CD4-positive, alpha-beta T cell treated with Interleukin-4 for 4 hours (primary cell): ENCODE results near the gene CNNM3.
"Not testable (repeated sequence)": the region's sequence is repeated elsewhere in the genome, so short reads cannot be mapped to it uniquely, and the experiment has no call there.

ENCODE experiments used
- DNase-seq: peaks from one replicate; pipeline ENCODE4 v3.0.0-alpha.2; 2020

Gene CNNM3

DNA sequence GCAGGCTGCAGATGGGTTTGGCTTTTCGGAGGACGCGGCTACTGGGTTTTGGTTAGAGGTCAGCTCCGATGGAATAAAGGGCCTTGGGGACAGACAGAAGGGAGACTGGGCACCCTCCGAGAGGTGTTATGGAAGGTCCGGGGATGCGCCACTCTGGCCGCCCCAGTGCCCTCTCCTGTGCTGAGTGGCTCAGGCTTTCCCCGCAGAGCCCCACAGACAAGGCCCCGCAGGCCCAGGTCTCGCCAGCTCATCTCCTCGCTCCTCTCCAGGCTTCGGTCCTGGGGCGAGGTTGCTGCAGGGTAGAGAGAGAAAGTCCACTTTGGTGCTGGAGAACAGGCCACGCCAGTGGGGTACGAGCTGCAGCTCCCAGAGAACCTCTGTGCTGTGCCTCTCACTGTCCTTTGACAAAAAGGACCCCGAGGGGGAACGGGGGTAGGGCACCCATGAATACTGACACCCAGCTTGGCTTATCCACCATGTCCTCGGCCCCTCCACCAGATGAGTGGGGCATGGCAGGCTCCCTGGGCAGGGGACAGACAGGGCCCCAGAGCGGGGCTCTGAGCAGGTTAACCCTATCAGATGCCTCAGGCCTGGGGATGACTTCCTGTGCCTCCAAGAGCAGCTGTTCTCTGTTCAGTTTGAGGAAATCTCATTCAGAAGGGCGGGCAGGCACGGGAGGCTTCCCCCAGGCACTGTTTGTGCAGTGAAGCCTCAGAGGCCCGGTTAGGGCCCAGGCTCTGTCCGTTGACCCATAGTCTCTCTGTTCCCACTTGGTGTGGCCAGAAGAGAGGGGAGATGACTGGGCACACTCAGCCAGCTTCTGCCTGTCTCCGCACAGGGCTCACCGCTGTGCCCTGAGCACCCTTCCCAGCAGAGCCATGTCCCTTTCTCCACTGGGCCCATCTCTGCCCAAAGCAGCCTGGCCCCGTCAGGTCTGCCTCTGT lies 15.7 kb upstream of the CNNM3 start:
- DNase-seq = no peak

DNA sequence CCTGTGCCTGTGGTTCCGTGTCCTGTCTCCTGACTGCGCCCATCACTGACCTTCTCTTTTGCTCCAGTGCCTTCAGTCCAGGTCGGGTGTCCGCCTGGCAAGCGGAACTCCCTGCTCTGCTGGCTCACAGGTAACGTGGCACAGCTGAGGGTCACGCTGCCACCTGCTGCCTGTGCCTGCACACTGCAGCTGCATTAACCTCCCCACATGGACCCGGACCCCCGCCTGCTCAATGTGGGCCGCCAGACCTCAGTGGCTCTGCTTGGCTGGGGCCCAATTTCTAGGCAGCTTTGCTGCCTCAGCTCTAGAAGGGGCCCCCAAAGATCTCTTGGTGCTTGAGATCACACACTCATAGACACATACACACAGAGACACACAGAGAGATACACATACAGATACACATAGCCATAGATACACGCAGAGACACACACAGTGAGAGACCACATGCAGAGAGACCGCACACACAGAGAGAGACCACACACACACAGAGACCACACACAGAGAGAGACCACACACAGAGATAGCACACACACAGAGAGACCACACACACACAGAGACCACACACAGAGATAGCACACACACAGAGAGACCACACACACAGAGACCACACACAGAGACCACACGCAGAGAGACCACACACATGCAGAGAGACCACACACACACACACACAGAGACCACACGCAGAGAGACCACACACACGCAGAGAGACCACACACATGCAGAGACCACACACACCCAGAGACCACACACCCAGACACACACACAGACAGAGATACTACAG lies 14.9 kb upstream of the CNNM3 start:
- peak; percentile 64 for DNase-seq

DNA sequence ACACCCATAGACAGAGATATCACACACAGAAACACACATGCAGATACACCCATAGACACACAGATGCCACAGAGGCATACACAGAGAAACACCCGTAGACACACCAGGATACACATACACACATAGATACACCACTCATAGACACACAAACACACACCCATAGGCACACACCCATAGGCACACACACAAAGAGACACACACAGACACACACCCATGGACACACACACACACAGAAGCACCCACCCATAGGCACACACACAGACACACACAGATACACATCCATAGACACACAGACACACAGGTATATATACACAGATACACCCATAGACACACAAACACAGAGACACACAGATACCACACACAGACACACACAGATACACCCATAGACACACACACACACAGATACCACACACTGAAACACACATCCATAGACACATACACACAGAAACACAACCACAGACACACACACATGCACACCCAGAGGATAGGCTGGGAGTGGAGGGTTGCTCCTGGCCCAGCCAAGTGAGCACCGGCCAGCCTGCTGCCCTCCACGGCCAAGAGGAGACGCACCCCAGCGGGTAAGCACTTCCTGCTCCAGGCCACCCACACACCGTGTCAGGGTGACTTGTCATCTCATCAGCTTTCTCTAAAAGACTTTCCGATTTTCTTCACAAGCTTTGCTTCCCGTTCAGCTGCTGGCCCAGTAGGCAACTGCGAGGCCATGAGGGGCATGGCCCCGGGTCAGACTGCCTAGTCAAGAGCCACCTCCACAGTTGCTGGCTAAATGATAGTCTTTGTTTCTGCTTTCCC lies 14.1 kb upstream of the CNNM3 start:
- DNase-seq = peak; percentile 24

DNA sequence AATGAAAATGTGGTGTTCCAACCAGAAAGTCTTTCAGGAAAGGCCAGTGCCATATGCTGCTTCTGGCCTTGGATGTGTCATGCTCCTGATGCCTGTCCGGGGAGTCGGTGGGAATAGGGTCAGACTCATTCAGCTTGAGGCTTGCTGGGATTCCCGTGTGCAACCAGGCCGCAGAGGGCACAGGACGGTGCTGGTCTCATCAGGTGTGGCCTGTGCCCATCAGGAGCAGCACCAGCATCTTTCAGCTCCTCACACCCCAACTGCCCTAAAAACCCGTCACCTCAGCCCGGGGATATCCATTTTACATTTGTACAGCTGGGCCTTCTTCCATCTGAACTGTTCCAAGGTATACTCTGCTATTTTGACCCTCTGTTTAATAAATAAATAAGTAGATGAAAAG lies 13.3 kb upstream of the CNNM3 start:
- no peak for DNase-seq

DNA sequence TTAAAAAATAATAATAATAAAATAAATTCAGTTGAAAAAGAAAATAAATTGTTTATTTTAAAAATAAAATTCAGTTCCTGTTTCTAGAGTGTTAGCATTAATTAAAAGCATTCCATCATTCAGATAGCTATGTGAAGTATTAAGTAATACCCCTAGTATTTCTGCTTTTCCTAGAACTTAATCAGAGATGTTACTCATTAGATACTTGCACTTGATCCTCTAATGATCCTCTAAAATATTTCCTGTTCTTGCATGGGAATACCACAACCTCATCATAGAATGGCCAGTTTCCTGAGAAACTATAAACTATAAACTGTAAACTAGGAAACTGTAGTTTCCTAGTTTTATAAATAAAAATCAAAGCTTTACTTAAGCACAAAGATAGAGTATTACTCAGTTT lies 11.1 kb upstream of the CNNM3 start:
- DNase-seq = no peak

DNA sequence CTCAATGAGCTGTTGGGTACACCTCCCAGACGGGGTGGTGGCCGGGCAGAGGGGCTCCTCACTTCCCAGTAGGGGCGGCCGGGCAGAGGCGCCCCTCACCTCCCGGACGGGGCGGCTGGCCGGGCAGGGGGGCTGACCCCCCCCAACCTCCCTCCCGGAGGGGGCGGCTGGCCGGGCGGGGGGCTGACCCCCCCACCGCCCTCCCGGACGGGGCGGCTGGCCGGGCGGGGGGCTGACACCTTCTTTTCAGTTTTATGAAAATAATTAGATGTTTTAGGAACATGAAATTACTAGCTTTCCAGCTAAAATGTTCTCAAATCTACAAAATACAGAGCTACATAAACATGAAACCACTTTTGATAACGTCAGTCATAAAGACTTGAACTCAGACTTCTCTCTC lies 10.1 kb upstream of the CNNM3 start:
- not testable (repeated sequence) for DNase-seq

DNA sequence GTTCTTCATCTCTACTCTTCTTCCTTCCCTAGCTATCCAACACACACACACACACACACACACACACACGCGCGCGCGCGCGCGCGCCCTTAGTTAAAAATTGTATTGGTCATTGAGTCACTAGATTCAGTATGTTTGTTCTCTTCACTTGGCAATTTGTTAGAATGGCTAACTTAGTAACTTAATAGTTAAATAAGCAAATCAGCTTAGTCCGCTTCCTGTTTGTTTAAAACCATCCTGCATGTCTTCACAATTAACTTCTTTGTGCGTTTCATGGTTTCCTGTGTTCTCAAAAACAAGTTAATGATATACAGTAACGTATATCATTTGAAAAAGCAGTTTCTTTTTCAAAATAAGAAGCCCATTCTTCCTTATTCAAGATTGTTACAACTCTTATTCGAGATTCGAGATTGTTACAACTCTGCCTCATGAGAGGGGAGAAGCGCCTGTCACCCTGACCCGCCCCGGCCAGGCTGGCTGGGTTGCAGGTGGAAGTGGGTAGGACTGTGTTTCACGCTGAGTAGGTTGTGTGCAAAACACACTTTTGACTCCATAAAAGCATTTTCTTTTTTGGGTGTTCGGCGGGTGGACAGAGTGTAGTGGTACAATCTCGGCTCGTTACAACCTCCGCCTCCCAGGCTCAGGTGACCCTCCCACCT lies 9.5 kb upstream of the CNNM3 start:
- peak; percentile 42 for DNase-seq

DNA sequence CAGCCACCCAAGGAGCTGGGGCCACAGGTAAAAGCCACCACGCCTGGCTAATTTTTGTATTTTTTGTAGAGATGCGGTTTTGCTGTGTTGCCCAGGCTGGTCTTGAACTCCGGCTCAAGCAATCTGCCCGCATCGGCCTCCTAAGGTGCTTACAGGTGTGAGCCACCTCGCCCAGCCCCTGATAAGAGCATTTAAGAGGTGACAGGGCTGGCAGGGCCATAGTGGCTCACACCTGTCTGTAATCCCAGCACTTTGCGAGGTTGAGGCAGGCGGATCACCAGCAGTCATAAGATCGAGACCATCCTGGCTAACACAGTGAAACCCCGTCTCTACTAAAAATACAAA lies 9.0 kb upstream of the CNNM3 start:
- DNase-seq = no peak

DNA sequence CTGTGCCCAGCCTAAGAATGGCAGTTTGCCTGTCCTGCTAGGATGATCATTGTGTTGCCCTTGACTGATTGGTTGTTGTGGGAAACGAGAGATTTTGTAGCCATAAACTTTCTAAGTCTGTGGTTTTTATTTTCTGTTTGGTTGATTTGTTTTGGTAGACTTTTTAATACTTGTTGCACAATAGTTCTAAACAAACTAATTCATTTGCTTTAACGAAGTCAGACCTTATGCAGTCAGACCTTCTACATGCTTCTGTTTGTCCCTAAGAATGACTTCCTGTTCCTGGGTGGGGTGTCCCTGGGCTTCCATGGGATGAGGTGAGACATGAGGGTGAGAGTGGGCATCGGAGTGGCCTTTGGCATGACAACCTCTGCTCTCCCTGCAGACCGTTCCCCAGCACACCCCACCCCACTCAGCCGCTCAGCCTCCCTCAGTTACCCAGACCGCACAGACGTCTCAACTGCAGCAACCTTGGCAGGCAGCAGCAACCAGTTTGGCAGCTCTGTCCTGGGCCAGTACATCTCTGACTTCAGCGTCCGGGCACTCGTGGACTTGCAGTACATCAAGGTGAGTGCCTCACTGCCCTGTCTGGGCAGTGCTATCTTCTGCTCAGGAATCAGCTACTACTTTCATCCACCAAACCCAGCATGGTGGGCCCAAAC lies 7.8 kb upstream of the CNNM3 start:
- no peak for DNase-seq

DNA sequence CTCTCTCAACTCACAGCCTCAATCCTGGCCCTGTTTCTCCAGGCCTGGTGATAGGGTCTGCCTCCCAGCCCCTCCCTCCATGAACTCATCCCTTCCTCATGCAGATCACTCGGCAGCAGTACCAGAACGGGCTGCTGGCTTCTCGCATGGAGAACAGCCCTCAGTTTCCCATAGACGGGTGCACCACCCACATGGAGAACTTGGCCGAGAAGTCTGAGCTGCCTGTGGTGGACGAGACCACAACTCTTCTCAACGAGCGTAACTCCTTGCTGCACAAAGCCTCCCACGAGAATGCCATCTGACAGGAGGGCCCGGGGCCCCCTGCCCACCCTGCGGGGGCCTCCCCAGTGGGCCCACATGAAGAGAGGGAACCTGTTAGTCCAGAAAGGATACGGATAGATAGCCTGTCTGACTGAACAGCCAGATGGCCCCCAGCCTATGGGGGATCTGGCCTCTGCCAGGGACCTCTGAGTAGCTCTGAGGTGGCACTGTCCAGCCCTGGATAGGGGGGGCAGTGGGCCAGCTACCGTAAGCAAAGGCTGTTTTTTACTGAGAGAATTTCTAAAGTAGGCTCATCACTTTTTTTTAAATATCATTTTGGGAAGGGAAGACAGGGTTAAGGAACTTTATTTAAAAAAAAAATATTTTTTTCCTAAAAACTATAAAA lies 6.7 kb upstream of the CNNM3 start:
- DNase-seq = no peak

DNA sequence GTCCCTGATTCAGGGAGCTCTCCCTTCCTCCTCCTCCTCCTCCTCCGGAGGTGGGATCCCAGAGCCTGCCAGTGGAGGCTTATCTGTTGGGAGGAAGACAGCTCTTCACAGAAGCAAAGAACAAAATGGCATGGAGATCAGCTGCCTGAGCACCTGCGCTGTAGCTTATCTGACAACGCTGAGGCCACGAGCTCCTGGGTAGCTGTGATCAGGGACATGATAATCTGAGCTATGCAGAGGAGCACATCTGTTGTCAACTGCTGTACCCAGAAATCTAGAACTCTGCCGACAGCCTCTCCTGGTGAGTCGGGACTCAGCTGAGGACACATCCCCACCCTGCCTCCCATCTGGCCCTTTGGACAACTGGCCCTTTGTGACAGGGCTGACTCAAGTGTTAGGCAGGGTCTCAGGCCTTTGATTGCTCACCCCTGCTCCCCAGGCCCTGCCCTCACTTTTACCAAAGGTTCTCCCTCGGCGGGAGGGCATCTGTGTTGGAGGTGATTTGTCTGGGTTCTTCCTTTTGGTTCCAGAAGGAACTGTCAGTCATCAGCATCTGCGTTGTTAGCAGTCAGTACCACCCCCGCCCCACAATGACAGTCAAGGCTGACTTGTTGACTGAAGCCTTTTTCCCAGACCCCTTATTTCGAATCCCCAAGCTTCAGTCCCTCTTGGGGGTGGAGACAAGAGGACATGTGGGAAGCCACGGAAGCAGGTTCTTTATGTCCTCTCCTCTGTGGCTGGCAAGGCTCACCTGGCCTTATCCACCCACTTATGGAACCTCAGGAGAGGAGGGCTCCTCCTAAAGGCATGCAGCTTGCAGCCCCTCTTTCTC lies 5.9 kb upstream of the CNNM3 start:
- DNase-seq = no peak

DNA sequence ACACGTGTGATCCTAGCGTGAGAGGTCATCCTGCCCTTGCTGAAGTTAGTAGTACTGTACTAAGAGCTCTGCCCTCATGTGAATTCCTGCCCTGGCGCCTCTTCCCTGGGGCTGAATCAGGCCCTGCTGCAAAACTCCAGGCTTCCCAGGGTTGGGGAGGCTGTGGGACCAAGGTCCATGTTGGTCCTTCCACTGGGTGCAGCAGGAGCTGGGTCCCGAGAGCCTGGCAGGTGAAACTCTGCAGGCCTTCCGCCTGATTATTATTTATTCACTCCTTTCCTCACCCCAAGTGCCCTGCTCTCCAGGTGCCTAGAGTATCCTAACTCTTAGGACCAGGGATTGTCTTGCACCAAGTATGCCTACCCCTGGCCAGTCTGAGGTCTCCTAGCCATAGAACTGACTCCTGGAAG lies 5.3 kb upstream of the CNNM3 start:
- no peak for DNase-seq

DNA sequence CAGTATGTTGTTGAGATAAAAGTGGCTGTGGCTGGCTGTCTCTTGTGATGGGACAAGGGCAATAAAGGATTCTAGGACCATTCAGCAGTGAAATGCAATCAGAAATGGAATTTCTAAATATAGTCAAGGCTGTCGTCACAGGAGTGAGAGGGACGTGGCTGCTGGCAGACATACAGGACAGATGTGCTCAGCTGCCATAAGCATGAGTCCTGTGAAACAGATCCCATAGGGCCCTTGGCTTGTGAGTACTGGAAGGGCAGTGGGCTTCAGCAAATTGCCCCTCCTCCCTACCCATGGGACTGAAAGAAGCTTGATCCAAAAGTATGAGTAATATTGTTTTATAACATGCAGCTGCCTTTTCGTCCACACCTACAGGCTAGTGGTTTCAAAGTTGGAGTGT lies 4.2 kb upstream of the CNNM3 start:
- no peak for DNase-seq

DNA sequence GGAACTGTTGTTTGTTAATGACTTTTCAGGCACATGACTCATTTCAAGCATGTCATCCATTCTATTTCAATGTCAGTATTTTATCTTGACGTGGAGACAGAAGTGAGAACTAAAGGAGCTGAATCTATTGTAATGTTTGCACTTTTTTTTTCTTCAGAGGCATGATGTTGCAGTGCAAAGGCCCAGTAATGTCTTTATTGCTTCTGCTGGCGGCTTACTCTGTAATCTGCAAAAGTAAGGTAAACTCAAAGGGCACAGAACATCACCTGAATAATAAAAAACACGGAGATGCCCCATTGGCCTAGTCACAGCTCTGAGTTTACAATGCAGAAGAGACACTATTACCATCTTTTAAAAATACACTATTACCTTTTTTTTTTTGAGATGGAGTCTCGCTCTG lies 2.4 kb upstream of the CNNM3 start:
- DNase-seq = no peak

DNA sequence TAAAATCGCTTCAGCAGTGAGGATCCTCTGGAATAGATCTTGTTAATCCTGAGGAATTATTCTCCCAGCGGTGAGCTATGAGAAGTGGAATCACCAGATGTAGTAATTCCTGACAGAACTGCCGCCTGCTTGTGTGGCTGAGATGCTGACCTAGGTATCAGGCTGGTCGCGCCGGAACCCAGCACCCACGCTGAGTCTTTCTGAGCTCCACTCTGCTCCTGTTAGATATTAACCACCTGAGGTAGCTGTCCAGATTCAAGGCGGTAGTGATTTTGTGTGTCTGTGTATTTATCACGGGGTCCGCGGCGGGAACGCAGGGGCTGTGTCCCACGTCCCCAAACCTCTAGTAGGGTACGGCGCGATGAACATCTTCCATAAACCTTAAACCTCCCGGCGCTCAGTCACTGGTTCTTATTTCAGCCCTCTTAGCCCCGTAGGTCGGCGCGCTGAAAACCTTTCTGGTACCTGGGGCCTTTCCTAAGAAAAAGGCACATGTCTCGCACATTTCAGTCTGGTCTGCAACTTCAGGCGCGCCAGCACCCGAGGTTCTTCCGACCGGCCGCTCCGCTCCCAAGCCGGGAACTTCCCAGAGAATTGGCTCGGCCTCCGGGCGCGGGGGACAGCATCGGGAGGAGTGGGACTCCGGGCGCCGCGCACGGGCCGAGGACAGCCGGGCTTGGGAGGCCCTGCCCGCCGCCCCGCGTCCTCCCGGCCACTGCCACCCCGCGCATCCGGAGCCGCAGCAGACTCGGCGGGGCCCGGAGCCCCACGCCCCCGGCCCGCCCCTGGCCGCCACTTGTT lies 542 bp upstream of the CNNM3 start:
- peak; percentile 43 for DNase-seq

DNA sequence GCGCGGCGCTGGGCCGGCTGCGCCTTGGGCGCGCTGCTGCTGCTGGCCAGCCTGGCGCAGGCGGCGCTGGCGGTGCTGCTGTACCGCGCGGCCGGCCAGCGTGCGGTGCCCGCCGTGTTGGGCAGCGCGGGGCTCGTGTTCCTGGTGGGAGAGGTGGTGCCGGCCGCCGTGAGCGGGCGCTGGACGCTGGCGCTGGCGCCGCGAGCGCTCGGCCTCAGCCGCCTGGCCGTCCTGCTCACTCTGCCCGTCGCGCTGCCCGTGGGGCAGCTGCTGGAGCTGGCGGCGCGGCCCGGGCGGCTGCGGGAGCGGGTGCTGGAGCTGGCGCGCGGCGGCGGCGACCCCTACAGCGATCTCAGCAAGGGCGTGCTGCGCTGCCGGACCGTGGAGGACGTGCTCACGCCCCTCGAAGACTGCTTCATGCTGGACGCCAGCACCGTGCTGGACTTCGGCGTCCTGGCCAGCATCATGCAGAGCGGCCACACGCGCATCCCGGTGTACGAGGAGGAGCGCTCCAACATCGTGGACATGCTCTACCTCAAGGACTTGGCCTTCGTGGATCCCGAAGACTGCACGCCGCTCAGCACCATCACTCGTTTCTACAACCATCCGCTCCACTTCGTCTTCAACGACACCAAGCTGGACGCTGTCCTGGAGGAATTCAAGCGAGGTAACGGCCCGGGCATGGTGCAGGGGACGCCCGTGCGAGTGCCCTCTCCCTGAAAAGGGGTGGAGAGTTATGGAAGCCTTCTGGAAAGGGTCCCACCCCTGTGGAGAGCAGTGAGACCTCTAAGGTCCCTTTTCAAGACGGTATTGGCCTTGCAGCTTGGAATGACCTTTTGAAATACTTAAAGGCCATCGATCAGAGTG lies 1.0 kb downstream of the CNNM3 start:
- DNase-seq = no peak

DNA sequence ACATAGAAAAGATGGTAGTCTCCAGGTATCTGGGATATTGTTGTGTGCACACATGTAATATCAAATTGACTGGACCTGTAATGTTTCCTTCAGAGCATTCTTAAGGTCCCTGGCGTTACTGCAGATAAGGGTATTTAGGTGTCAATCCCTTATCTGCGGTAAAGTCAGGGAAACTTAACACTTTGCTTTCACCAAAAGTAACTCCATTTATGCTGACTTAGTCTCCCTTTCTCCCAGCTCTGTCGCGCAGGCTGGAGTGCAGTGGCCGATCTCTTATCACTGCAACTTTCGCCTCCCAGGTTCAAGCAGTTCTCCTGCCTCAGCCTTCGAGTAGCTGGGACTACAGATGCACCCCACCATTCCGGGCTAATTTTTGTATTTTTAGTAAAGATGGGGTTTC lies 1.8 kb downstream of the CNNM3 start:
- DNase-seq = no peak

DNA sequence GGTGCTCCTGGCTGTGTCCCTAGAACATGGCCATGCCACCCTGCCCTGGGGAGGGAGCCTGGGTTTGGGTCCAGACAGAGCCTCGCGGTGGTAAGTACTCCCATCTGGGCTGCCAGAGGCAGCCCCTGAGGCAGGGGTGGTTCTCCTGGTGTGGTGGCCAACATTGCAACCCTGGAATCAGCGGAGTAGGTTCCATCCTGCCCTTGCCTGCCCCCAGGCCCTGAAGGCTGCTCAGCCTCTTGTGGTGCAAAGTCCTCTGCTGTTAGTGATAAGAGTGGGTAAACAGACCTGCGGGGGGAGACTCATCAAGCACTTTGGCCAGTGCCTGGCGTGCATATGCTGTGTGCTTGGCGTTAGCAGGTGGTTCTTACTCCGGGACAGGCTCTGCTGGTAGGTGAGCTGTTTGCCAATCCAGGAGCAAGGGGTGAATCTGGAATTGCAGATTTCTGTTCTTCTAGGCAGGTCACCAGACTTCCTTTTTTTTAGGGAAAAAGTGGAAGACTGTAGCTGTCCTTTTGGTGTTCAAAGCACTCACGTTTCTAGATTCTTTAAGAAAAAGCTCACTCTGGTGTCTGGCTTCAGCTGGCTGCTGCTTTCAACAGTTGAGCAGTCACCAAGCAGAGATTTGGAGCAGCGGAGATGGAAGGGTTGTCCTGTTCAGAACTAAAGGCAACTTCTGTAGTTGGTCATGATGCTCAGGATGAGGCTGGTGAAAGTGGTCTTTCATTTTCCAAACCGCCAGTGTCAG lies 3.2 kb downstream of the CNNM3 start:
- DNase-seq = no peak
